GM12801 (cell line): ENCODE data around the gene CIBAR2.

ENCODE experiments used
- CTCF ChIP-seq: IDR thresholded peaks from one replicate; pipeline ENCODE4 v1.5.1; 2011; ENCODE audit warnings: control low read depth; ENCODE audit not compliant: insufficient read length; ENCODE audit errors: extremely low read depth

The CIBAR2 gene

GRCh38 chr16:85153656-85154091, 41.4 kb upstream of the CIBAR2 start:
- no peak for TF ChIP-seq CTCF

GRCh38 chr16:85153046-85153445, 40.8 kb upstream of the CIBAR2 start:
- TF ChIP-seq CTCF = no peak

DNA sequence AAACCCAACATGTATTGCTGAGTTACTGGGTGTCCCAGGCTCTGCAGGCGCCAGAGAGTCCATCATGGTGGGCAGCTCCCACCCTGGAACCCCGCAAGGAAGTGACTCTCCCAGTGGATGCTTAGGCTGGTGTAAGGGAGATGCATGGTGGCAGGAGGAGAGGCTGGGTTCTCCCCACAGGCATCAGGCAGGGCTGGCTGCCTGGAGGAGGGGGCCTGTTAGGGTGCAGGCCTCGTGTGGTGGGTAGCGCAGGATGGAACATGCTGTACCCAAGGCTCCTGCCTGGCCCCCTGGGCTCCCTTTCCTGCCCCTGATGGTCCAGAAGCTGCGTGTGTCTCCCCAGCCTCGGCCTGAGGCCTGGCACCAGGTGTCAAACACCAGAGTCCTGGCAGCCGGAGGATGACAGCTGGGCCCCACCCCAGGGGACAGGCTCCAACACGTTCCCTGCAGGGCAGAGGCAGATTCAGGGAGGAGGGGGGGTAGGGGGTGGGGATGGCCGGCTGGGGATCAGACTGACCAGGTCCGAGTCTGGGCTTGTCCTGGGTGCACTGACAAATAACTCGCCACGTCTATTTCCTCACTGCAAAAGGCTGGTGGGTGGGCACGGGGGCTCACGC, 40.2 kb upstream of the CIBAR2 start:
- no peak for TF ChIP-seq CTCF

GRCh38 chr16:85151603-85152413, 39.5 kb upstream of the CIBAR2 start:
- no peak for TF ChIP-seq CTCF

- no peak for TF ChIP-seq CTCF
Measured at GRCh38 chr16:85151079-85151602, 38.9 kb upstream of the CIBAR2 start.

GRCh38 chr16:85150331-85150940, 38.2 kb upstream of the CIBAR2 start:
- TF ChIP-seq CTCF = no peak

DNA sequence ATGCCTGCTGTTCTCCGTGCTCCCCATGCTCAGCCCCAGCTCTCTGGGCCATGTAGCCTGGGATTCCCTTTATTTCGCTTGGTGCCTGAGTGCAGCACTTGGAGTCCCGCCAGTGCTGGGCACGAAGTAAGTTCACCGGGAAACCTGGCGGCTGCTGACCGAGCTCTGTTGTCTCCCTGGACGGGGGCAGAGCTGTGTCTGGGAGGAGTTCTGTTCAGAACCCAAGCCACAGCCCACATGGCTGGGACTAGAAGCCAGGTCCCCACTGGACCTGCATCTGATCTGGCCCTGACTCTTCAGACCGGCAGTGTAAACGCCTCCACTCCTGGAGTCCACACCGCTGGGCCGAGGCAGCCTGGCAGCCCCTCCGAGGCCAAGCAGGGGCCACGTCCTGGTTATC, 37.5 kb upstream of the CIBAR2 start:
- no peak for TF ChIP-seq CTCF
